Sigmoid colon (tissue), 4 donors: Measurements from ENCODE around the gene IQSEC2.

Experiments used
- EP300 ChIP-seq, 4 donors: sonication (generic); formaldehyde crosslinking; IDR thresholded peaks; one replicate each; pipeline ENCODE4 v1.6.1; 2017; ENCODE audit warnings: antibody characterized with exemption in 4 of 4
- POLR2A ChIP-seq, 2 donors: fragments of 450-650 bp; IDR thresholded peaks; one replicate each; pipeline ENCODE4 v1.6.1; 2016; ENCODE audit warnings: antibody characterized with exemption in 2 of 2, mild to moderate bottlenecking in 2 of 2, moderate library complexity in 2 of 2
- POLR2AphosphoS5 ChIP-seq, 4 donors: sonication (generic); formaldehyde crosslinking; IDR thresholded peaks; one replicate each; pipeline ENCODE4 v1.6.1; 2017; ENCODE audit warnings: antibody characterized with exemption in 4 of 4
- TF ChIP-seq, protein P1 (sequence below), 4 experiments: fragments of 450-650 bp in 3 of 4; fragments of 200-600 bp in 1 of 4; IDR thresholded peaks; one replicate each; pipeline ENCODE4 v1.5.1; 2016 to 2019; ENCODE audit warnings: antibody characterized with exemption in 4 of 4, mild to moderate bottlenecking in 3 of 4, moderate library complexity in 2 of 4

DNA sequence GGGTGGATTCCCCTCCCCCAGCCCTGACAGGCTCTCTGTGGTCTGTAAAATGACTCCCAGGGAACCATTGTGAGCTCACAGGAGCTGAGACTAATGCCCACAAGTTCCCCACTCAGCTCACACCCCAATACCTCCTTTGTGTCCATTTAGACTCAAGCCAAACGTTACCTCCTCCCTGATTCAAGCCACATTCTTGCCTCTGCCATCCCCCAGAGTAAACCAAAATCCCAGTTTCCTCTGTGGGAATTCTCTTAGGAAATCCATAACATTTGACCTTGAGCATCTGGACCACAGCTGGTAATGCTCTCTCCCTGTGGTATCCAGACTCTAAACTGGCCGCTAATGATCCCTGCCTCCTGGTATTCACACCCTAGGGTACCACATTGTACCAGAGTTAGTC is 30.1 kb downstream of the IQSEC2 start:
- TF ChIP-seq POLR2AphosphoS5 (IDR thresholded peaks at IDR 0.05) (no peak), POLR2A (IDR thresholded peaks at IDR 0.05) (no peak), EP300 (IDR thresholded peaks at IDR 0.05) (no peak)
- TF ChIP-seq, protein P1, sequence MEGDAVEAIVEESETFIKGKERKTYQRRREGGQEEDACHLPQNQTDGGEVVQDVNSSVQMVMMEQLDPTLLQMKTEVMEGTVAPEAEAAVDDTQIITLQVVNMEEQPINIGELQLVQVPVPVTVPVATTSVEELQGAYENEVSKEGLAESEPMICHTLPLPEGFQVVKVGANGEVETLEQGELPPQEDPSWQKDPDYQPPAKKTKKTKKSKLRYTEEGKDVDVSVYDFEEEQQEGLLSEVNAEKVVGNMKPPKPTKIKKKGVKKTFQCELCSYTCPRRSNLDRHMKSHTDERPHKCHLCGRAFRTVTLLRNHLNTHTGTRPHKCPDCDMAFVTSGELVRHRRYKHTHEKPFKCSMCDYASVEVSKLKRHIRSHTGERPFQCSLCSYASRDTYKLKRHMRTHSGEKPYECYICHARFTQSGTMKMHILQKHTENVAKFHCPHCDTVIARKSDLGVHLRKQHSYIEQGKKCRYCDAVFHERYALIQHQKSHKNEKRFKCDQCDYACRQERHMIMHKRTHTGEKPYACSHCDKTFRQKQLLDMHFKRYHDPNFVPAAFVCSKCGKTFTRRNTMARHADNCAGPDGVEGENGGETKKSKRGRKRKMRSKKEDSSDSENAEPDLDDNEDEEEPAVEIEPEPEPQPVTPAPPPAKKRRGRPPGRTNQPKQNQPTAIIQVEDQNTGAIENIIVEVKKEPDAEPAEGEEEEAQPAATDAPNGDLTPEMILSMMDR (IDR thresholded peaks at IDR 0.05): no peak
